Suprapubic skin (tissue), 4 donors: ENCODE data around the gene LGR4. TPM values are rescaled to one million over a fixed set of nuclear protein-coding genes. Genes with fewer than 3 reads are reported as not detected.

Source experiments
- DNase-seq, 2 donors: peaks; one replicate each; pipeline ENCODE4 v3.0.0-alpha.2; 2019; ENCODE audit warnings: low spot score in 2 of 2
- H3K27ac ChIP-seq: fragments of 200-600 bp; sonication (generic); one replicate; pipeline ENCODE4 v1.5.1; 2019
- H3K27me3 ChIP-seq: fragments of 200-600 bp; sonication (generic); one replicate; pipeline ENCODE4 v1.5.1; 2019
- H3K36me3 ChIP-seq: fragments of 200-600 bp; sonication (generic); one replicate; pipeline ENCODE4 v1.5.1; 2019
- H3K4me1 ChIP-seq: fragments of 200-600 bp; sonication (generic); one replicate; pipeline ENCODE4 v1.5.1; 2019
- H3K4me3 ChIP-seq: fragments of 200-600 bp; sonication (generic); one replicate; pipeline ENCODE4 v1.5.1; 2019; ENCODE audit warnings: mild to moderate bottlenecking
- H3K9me3 ChIP-seq: fragments of 200-600 bp; sonication (generic); one replicate; pipeline ENCODE4 v1.5.1; 2019
- EP300 ChIP-seq: sonication (generic); formaldehyde crosslinking; IDR thresholded peaks from one replicate; pipeline ENCODE4 v1.6.1; 2017; ENCODE audit warnings: antibody characterized with exemption
- POLR2A ChIP-seq, 2 donors: fragments of 450-650 bp; IDR thresholded peaks; one replicate each; pipeline ENCODE4 v1.6.1; 2017; ENCODE audit warnings: antibody characterized with exemption in 2 of 2, mild to moderate bottlenecking in 2 of 2, moderate library complexity in 2 of 2
- POLR2AphosphoS5 ChIP-seq, 3 donors: sonication (generic); formaldehyde crosslinking; IDR thresholded peaks; one replicate each; pipeline ENCODE4 v1.6.1; 2017; ENCODE audit warnings: antibody characterized with exemption in 3 of 3
- WGBS: methylation state at CpG from one replicate; pipeline ENCODE4 v1.1.5; 2018; 5-methylcytosine and 5-hydroxymethylcytosine counted together
- total RNA-seq, 4 donors: library from RNA; depleted of rRNA; stranded (reverse); fragments of >200 nt; gene quantifications; one replicate each; pipeline ENCODE4 v1.1.0, GENCODE V29; 2016
- TF ChIP-seq, protein P1 (sequence below), 2 donors: fragments of 200-600 bp in 1 of 2; fragments of 450-650 bp in 1 of 2; sonication (generic) in 1 of 2; IDR thresholded peaks; one replicate each; pipeline ENCODE4 v1.5.1; 2016 to 2019; ENCODE audit warnings: antibody characterized with exemption in 2 of 2, mild to moderate bottlenecking in 1 of 2, moderate library complexity in 1 of 2

Gene LGR4
- total RNA-seq, 4 donors from 2014 or later, result 54.7 to 143 (median 66.4) TPM

GRCh38 chr11:27354359-27354965, 118.1 kb downstream of the LGR4 start:
- no peak for DNase-seq
- Histone ChIP-seq H3K27me3 (no peaks in the 10 kb centered on the region), H3K4me1 (peaks cover 11% of the 10 kb centered on the region), H3K36me3 (no peaks in the 10 kb centered on the region), H3K4me3 (no peak overlapping the region), H3K9me3 (no peaks in the 10 kb centered on the region), H3K27ac (no peak overlapping the region)
- 85% methylated on average over 5 of the region's 5 CpGs for WGBS
- TF ChIP-seq, protein P1, sequence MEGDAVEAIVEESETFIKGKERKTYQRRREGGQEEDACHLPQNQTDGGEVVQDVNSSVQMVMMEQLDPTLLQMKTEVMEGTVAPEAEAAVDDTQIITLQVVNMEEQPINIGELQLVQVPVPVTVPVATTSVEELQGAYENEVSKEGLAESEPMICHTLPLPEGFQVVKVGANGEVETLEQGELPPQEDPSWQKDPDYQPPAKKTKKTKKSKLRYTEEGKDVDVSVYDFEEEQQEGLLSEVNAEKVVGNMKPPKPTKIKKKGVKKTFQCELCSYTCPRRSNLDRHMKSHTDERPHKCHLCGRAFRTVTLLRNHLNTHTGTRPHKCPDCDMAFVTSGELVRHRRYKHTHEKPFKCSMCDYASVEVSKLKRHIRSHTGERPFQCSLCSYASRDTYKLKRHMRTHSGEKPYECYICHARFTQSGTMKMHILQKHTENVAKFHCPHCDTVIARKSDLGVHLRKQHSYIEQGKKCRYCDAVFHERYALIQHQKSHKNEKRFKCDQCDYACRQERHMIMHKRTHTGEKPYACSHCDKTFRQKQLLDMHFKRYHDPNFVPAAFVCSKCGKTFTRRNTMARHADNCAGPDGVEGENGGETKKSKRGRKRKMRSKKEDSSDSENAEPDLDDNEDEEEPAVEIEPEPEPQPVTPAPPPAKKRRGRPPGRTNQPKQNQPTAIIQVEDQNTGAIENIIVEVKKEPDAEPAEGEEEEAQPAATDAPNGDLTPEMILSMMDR (IDR thresholded peaks at IDR 0.05), result no peak
- no peak for TF ChIP-seq EP300
- TF ChIP-seq POLR2A (IDR thresholded peaks at IDR 0.05), result no peak
- no peak for TF ChIP-seq POLR2AphosphoS5 (IDR thresholded peaks at IDR 0.05)

GRCh38 chr11:27353593-27354358, 118.8 kb downstream of the LGR4 start:
- 89% methylated on average over 2 of the region's 2 CpGs for WGBS
- Histone ChIP-seq H3K27ac (no peak overlapping the region), H3K27me3 (no peaks in the 10 kb centered on the region), H3K4me1 (peaks cover 11% of the 10 kb centered on the region), H3K36me3 (no peaks in the 10 kb centered on the region), H3K4me3 (no peak overlapping the region), H3K9me3 (no peaks in the 10 kb centered on the region)
- TF ChIP-seq EP300 (no peak), POLR2AphosphoS5 (IDR thresholded peaks at IDR 0.05) (no peak), POLR2A (IDR thresholded peaks at IDR 0.05) (no peak)
- TF ChIP-seq, protein P1 (IDR thresholded peaks at IDR 0.05), result no peak
- DNase-seq, result no peak

GRCh38 chr11:27352781-27353180, 119.8 kb downstream of the LGR4 start:
- H3K9me3 ChIP-seq, result no peaks in the 10 kb centered on the region
- H3K4me3 ChIP-seq, result no peak overlapping the region
- H3K36me3 ChIP-seq, result no peaks in the 10 kb centered on the region
- WGBS, result 96% methylated on average over 2 of the region's 2 CpGs
- H3K4me1 ChIP-seq, result peaks cover 11% of the 10 kb centered on the region
- TF ChIP-seq, protein P1 (IDR thresholded peaks at IDR 0.05), result no peak
- no peak for TF ChIP-seq POLR2A (IDR thresholded peaks at IDR 0.05)
- no peak for TF ChIP-seq EP300
- H3K27me3 ChIP-seq, result no peaks in the 10 kb centered on the region
- no peak for DNase-seq
- H3K27ac ChIP-seq, result no peak overlapping the region

DNA sequence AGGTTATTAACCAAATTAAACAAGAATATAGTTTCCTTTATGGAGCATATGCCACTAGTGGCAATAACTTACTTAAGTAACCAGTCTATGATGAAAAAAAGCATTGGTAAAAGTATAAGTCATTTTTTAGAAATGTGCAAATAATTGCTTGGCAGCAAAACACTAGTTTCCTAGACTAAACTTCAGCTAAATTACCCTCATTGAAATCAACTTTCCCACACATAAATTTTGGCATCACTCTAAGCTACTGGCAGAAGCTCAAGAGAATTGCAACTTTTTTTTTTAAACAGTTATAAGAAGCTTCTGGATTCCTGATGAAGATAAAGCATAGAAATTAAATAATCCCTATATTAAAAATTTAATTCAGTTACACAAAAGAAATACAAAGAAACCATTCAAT, 122.1 kb downstream of the LGR4 start:
- Histone ChIP-seq H3K4me3 (no peak overlapping the region), H3K27ac (no peak overlapping the region), H3K4me1 (peaks cover 7% of the 10 kb centered on the region), H3K9me3 (no peaks in the 10 kb centered on the region), H3K27me3 (no peaks in the 10 kb centered on the region), H3K36me3 (no peaks in the 10 kb centered on the region)
- no peak for DNase-seq
- TF ChIP-seq POLR2AphosphoS5 (IDR thresholded peaks at IDR 0.05), result no peak
- no peak for TF ChIP-seq POLR2A (IDR thresholded peaks at IDR 0.05)
- TF ChIP-seq, protein P1 (IDR thresholded peaks at IDR 0.05), result no peak
- TF ChIP-seq EP300, result no peak

DNA sequence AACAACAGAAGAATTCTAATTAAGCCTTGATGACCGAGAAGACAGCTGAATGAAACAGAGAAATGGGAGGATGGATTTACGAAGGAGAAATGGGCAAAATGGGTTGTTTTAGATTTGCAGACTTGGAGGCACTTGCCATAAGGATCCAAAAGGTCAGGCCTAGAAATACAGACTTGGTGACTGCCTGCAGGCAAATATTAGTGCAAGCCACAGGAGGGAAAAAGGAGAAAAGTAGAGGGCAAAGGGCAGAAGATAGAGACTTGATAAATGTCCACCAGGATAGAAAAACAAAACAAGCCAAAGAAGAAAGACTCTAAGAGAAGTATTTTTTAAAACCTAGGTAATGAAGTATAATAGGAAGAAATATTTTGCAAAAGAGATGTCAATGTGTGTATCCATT, 122.7 kb downstream of the LGR4 start:
- Histone ChIP-seq H3K9me3 (no peaks in the 10 kb centered on the region), H3K4me3 (no peak overlapping the region), H3K27ac (no peak overlapping the region), H3K27me3 (no peaks in the 10 kb centered on the region), H3K4me1 (peaks cover 7% of the 10 kb centered on the region), H3K36me3 (no peaks in the 10 kb centered on the region)
- WGBS, result 94% methylated on average over 2 of the region's 2 CpGs
- DNase-seq, result no peak
- TF ChIP-seq POLR2AphosphoS5 (IDR thresholded peaks at IDR 0.05), result no peak
- TF ChIP-seq POLR2A (IDR thresholded peaks at IDR 0.05), result no peak
- TF ChIP-seq, protein P1 (IDR thresholded peaks at IDR 0.05), result no peak
- TF ChIP-seq EP300, result no peak
